Activated CD4-positive, alpha-beta memory T cell treated with anti-CD3 and anti-CD28 coated beads for 36 hours (primary cell): ENCODE results near the gene TOPBP1. TPM values are rescaled to one million over a fixed set of nuclear protein-coding genes. Genes with fewer than 3 reads are reported as not detected.

Source experiments
- CTCF ChIA-PET: fragments of 350-600 bp; sonication (Branson Sonifier 250); formaldehyde crosslinking; loops from one replicate; lab custom pipeline; 2021; ENCODE audit warnings: antibody characterized with exemption, inconsistent platforms; lab: Charles Lee
- POLR2A ChIA-PET: fragments of 350-600 bp; sonication (Branson Sonifier 250); formaldehyde crosslinking; loops from one replicate; lab custom pipeline; 2021; ENCODE audit warnings: antibody characterized with exemption; lab: Charles Lee
- DNase-seq: peaks from one replicate; pipeline ENCODE4 v3.0.0-alpha.2; 2020
- H3K27ac Mint-ChIP-seq: one replicate; pipeline ENCODE4 v1.8.0; 2021; ENCODE audit warnings: mixed read lengths
- H3K27me3 Mint-ChIP-seq: one replicate; pipeline ENCODE4 v1.8.0; 2021; ENCODE audit warnings: mixed read lengths
- H3K36me3 Mint-ChIP-seq: one replicate; pipeline ENCODE4 v1.8.0; 2021; ENCODE audit warnings: mixed read lengths
- H3K4me1 Mint-ChIP-seq: one replicate; pipeline ENCODE4 v1.8.0; 2021; ENCODE audit warnings: low read depth, mixed read lengths
- H3K4me3 Mint-ChIP-seq: one replicate; pipeline ENCODE4 v1.8.0; 2021; ENCODE audit warnings: mild to moderate bottlenecking, mixed read lengths
- H3K9me3 Mint-ChIP-seq: one replicate; pipeline ENCODE4 v1.8.0; 2021; ENCODE audit warnings: mixed read lengths
- intact Hi-C: fragments of 100-400 bp; cut with micrococcal nuclease; formaldehyde crosslinking; loops from one replicate; pipeline ENCODE4 v1.15.1; 2023
- total RNA-seq, 2 experiments: library from RNA; stranded (reverse); gene quantifications; one replicate each; pipeline ENCODE4 v1.2.3, GENCODE V29; 2021

The TOPBP1 gene
- total RNA-seq, 2 experiments from 2014 or later = 73.9 to 79.1 TPM

- Mint-ChIP-seq H3K27me3 (no peaks in the 10 kb centered on the region), H3K27ac (no peak overlapping the region), H3K4me3 (no peak overlapping the region), H3K9me3 (no peaks in the 10 kb centered on the region), H3K36me3 (peaks cover 21% of the 10 kb centered on the region), H3K4me1 (peaks cover 15% of the 10 kb centered on the region)
- intact Hi-C loops = loop anchor here (5.0 kb wide), 1 partner anchor 209 kb away; the partner anchor contains the start of gene SRPRB
- POLR2A ChIA-PET = no interaction called here
- CTCF ChIA-PET = interaction anchor here (0.8 kb wide), 1 partner anchor 174 kb away, joined by 3 read pairs; no protein-coding TSS in a partner anchor
- no peak for DNase-seq
Measured at GRCh38 chr3:133598405-133598804, 63.3 kb downstream of the TOPBP1 start.

GRCh38 chr3:133595341-133595740, 66.4 kb downstream of the TOPBP1 start:
- CTCF ChIA-PET = interaction anchor here (1.0 to 1.8 kb wide), 7 partner anchors 16 to 152 kb away, joined by 3 to 14 read pairs (median 5); no protein-coding TSS in a partner anchor
- Mint-ChIP-seq H3K36me3 (peaks cover 5% of the 10 kb centered on the region), H3K9me3 (no peaks in the 10 kb centered on the region), H3K4me1 (peaks cover 28% of the 10 kb centered on the region), H3K27ac (peak overlapping the region; percentile 23), H3K27me3 (no peaks in the 10 kb centered on the region), H3K4me3 (no peak overlapping the region)
- intact Hi-C loops = loop anchor here (1.0 to 5.0 kb wide), 3 partner anchors 22 to 212 kb away; partner anchors contain the start of genes CDV3 and SRPRB
- DNase-seq = peak; percentile 41
- POLR2A ChIA-PET = interaction anchor here (1.1 to 1.7 kb wide), 5 partner anchors 11 to 147 kb away, joined by 3 to 14 read pairs (median 7); partner anchors contain the start of gene CDV3

DNA sequence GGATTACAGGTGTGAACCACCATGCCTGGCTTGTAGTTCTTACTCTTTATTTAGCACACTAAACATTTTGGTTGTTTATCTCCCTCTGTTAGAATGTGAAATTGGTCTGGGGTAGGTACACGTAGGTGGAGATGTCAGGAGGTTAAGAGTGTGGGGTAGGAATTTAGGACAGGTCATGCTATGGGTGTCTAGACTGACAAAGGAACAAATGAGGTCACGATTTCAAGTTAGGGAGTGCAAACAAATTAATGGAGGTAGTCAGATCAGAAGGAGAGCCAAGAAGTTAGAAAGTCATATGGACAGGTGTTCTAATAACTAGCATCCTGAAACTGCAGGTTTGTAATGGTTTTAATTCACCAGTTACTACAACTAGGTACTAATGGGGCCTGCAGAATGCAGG, 68.5 kb downstream of the TOPBP1 start:
- Mint-ChIP-seq H3K36me3 (peaks cover 20% of the 10 kb centered on the region), H3K27me3 (no peaks in the 10 kb centered on the region), H3K4me3 (no peak overlapping the region), H3K4me1 (peaks cover 33% of the 10 kb centered on the region), H3K9me3 (no peaks in the 10 kb centered on the region), H3K27ac (no peak overlapping the region)
- POLR2A ChIA-PET = interaction anchor here (1.2 kb wide), 1 partner anchor 12 kb away, joined by 3 read pairs; no protein-coding TSS in a partner anchor
- no peak for DNase-seq
- intact Hi-C loops = no loop called here
- CTCF ChIA-PET = interaction anchor here (1.1 kb wide), 1 partner anchor 15 kb away, joined by 3 read pairs; no protein-coding TSS in a partner anchor

DNA sequence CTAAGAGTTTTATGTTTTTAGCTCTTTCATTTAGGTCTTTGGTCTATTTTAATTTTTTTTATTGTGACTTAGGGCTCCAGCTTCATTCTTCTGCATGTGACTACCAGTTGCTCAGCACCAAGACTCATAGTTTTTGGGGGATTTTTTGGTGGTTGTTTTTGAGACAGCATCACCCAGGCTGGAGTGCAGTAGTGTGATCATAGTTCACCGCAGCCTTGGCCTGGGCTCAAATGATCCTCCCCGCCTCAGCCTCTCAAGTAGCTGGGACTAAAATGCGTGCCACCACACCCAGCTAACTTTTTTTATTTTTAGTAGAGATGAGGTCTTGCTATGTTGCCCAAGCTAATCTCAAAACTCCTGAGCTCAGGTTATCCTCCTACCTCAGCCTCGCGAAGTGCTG, 68.9 kb downstream of the TOPBP1 start:
- no peak overlapping the region for H3K27ac Mint-ChIP-seq
- no peak for DNase-seq
- H3K27me3 Mint-ChIP-seq = no peaks in the 10 kb centered on the region
- H3K9me3 Mint-ChIP-seq = no peaks in the 10 kb centered on the region
- intact Hi-C loops = no loop called here
- peaks cover 37% of the 10 kb centered on the region for H3K4me1 Mint-ChIP-seq
- H3K36me3 Mint-ChIP-seq = peaks cover 22% of the 10 kb centered on the region
- no peak overlapping the region for H3K4me3 Mint-ChIP-seq
- ChIA-PET POLR2A (interaction anchor here (0.9 to 1.2 kb wide), 2 partner anchors 12 to 15 kb away, joined by 3 read pairs; no protein-coding TSS in a partner anchor), CTCF (interaction anchor here (1.1 kb wide), 1 partner anchor 15 kb away, joined by 3 read pairs; no protein-coding TSS in a partner anchor)

- Mint-ChIP-seq H3K9me3 (no peaks in the 10 kb centered on the region), H3K27ac (no peak overlapping the region), H3K4me3 (no peak overlapping the region), H3K4me1 (peaks cover 45% of the 10 kb centered on the region), H3K36me3 (peaks cover 27% of the 10 kb centered on the region), H3K27me3 (no peaks in the 10 kb centered on the region)
- no peak for DNase-seq
- POLR2A ChIA-PET = interaction anchor here (1.2 kb wide), 1 partner anchor 16 kb away, joined by 3 read pairs; no protein-coding TSS in a partner anchor
- intact Hi-C loops = no loop called here
- CTCF ChIA-PET = no interaction called here
Measured at GRCh38 chr3:133591271-133591742, 70.4 kb downstream of the TOPBP1 start.

GRCh38 chr3:133589503-133589902, 72.2 kb downstream of the TOPBP1 start:
- Mint-ChIP-seq H3K4me1 (peaks cover 32% of the 10 kb centered on the region), H3K36me3 (peaks cover 40% of the 10 kb centered on the region), H3K4me3 (no peak overlapping the region), H3K9me3 (no peaks in the 10 kb centered on the region), H3K27me3 (no peaks in the 10 kb centered on the region), H3K27ac (no peak overlapping the region)
- CTCF ChIA-PET = interaction anchor here (1.0 kb wide), 1 partner anchor 74 kb away, joined by 3 read pairs; no protein-coding TSS in a partner anchor
- DNase-seq = no peak
- intact Hi-C loops = no loop called here
- POLR2A ChIA-PET = interaction anchor here (0.6 kb wide), 1 partner anchor 17 kb away, joined by 3 read pairs; no protein-coding TSS in a partner anchor

- no peaks in the 10 kb centered on the region for H3K9me3 Mint-ChIP-seq
- intact Hi-C loops = no loop called here
- no peaks in the 10 kb centered on the region for H3K27me3 Mint-ChIP-seq
- H3K4me1 Mint-ChIP-seq = peaks cover 32% of the 10 kb centered on the region
- POLR2A ChIA-PET = interaction anchor here (0.6 kb wide), 1 partner anchor 18 kb away, joined by 3 read pairs; no protein-coding TSS in a partner anchor
- no peak for DNase-seq
- CTCF ChIA-PET = interaction anchor here (1.0 kb wide), 1 partner anchor 75 kb away, joined by 3 read pairs; no protein-coding TSS in a partner anchor
- peaks cover 41% of the 10 kb centered on the region for H3K36me3 Mint-ChIP-seq
- H3K27ac Mint-ChIP-seq = no peak overlapping the region
- H3K4me3 Mint-ChIP-seq = no peak overlapping the region
Measured at GRCh38 chr3:133588784-133589465, 72.8 kb downstream of the TOPBP1 start.

DNA sequence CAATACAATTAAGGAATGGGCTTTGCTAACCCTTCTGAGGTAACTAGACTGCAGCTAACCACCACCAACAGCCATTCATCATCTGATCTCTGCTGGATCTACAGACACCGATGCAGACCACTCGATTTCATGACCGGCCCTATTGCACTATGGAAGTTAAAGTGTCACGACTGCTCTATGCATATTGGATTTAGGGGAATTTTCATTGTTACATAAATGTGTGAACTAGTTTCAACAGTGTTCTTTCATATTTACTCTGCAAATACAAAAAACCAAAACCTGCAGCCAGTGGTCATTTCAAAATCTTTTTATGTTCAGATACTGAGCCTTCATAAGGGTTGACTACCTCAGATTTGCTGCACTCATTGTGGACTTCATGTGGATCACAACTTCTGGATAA, 73.7 kb downstream of the TOPBP1 start:
- no peak overlapping the region for H3K4me3 Mint-ChIP-seq
- DNase-seq = no peak
- H3K27ac Mint-ChIP-seq = peak overlapping the region; percentile 34
- H3K9me3 Mint-ChIP-seq = no peaks in the 10 kb centered on the region
- peaks cover 48% of the 10 kb centered on the region for H3K36me3 Mint-ChIP-seq
- CTCF ChIA-PET = no interaction called here
- intact Hi-C loops = no loop called here
- H3K4me1 Mint-ChIP-seq = peaks cover 31% of the 10 kb centered on the region
- H3K27me3 Mint-ChIP-seq = no peaks in the 10 kb centered on the region
- POLR2A ChIA-PET = no interaction called here

DNA sequence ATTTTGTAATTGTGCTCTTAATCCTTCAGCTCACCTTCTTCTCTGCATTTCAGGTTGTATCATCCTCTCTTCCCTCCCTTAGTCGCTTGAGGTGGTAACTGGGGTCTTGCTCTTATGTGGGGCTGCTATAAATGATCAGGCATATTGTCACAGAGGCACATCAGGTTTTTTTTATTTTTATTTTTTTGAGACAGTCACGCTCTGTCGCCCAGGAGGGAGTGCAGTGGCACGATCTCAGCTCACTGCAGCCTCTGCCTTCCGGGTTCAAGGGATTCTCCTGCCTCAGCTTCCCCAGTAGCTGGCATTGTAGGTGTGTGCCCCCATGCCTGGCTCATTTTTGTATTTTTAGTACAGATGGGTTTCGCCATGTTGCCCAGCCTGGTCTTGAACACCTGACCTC, 78.3 kb downstream of the TOPBP1 start:
- Mint-ChIP-seq H3K9me3 (no peaks in the 10 kb centered on the region), H3K27me3 (no peaks in the 10 kb centered on the region), H3K4me3 (no peak overlapping the region), H3K27ac (no peak overlapping the region), H3K4me1 (peaks cover 48% of the 10 kb centered on the region), H3K36me3 (peaks cover 65% of the 10 kb centered on the region)
- ChIA-PET CTCF (no interaction called here), POLR2A (no interaction called here)
- DNase-seq = no peak
- intact Hi-C loops = no loop called here

- Mint-ChIP-seq H3K36me3 (peaks cover 73% of the 10 kb centered on the region), H3K27ac (peak overlapping the region; percentile 72), H3K27me3 (no peaks in the 10 kb centered on the region), H3K4me1 (peaks cover 62% of the 10 kb centered on the region), H3K4me3 (peak overlapping the region; percentile 12), H3K9me3 (no peaks in the 10 kb centered on the region)
- ChIA-PET POLR2A (interaction anchor here (0.8 to 2.0 kb wide), 3 partner anchors 14 to 130 kb away, joined by 3 to 6 read pairs (median 3); no protein-coding TSS in a partner anchor), CTCF (interaction anchor here (0.6 to 2.5 kb wide), 16 partner anchors 9 to 349 kb away, joined by 3 to 22 read pairs (median 3); no protein-coding TSS in a partner anchor)
- intact Hi-C loops = loop anchor here (10.0 kb wide), 1 partner anchor 346 kb away; no protein-coding TSS in a partner anchor
- no peak for DNase-seq
Measured at GRCh38 chr3:133578548-133579191, 83.1 kb downstream of the TOPBP1 start.

- intact Hi-C loops = loop anchor here (10.0 kb wide), 1 partner anchor 349 kb away; no protein-coding TSS in a partner anchor
- H3K4me1 Mint-ChIP-seq = peaks cover 65% of the 10 kb centered on the region
Measured at GRCh38 chr3:133576169-133576568, 85.6 kb downstream of the TOPBP1 start.

More at GRCh38 chr3:133576169-133576568, 85.6 kb downstream of the TOPBP1 start:
- Mint-ChIP-seq H3K9me3 (no peaks in the 10 kb centered on the region), H3K4me3 (peak overlapping the region; percentile 99), H3K27ac (peak overlapping the region; percentile 72), H3K36me3 (peaks cover 56% of the 10 kb centered on the region), H3K27me3 (no peaks in the 10 kb centered on the region)
- ChIA-PET POLR2A (interaction anchor here (1.4 to 2.1 kb wide), 2 partner anchors 86 to 130 kb away, joined by 3 to 11 read pairs; partner anchors contain the start of gene TOPBP1), CTCF (interaction anchor here (0.7 to 4.4 kb wide), 4 partner anchors 19 to 1267 kb away, joined by 4 to 30 read pairs (median 10); no protein-coding TSS in a partner anchor)
- no peak for DNase-seq
